Psoas muscle (tissue), 8 donors: Measurements from ENCODE around the gene VAT1L. TPM values are rescaled to one million over a fixed set of nuclear protein-coding genes. Genes with fewer than 3 reads are reported as not detected.

Experiments
- ATAC-seq, 4 donors: fragments of 200-7000 bp; cut with Tn5 transposase; one replicate each; pipeline ENCODE4 v1.9.1; 2020; ENCODE audit warnings: moderate library complexity in 3 of 4, mild to moderate bottlenecking in 2 of 4
- DNase-seq, 2 donors: peaks; one replicate each; pipeline ENCODE4 v3.0.0-alpha.2; 2020
- H3K27ac ChIP-seq: fragments of 200-600 bp; one replicate; pipeline ENCODE4 v1.8.0; 2022
- H3K27me3 ChIP-seq, 3 donors: fragments of 200-600 bp in 1 of 3; one replicate each; pipeline versions ENCODE4 v1.6.1 to v1.8.0; 2013 to 2022; ENCODE audit warnings: low read length in 2 of 3, mild to moderate bottlenecking in 2 of 3, moderate library complexity in 1 of 3; ENCODE audit not compliant: insufficient read depth in 3 of 3
- H3K36me3 ChIP-seq, 2 donors: fragments of 200-600 bp in 1 of 2; one replicate each; pipeline versions ENCODE4 v1.6.1 to v1.8.0; 2013 to 2022; ENCODE audit warnings: low read depth in 1 of 2, mild to moderate bottlenecking in 1 of 2, moderate library complexity in 1 of 2; ENCODE audit not compliant: insufficient read depth in 1 of 2
- H3K4me1 ChIP-seq: fragments of 200-600 bp; one replicate; pipeline ENCODE4 v1.8.0; 2022
- H3K4me3 ChIP-seq: fragments of 200-600 bp; one replicate; pipeline ENCODE4 v1.8.0; 2022; ENCODE audit warnings: mild to moderate bottlenecking
- H3K9me3 ChIP-seq: fragments of 200-600 bp; one replicate; pipeline ENCODE4 v1.8.0; 2022
- CTCF ChIP-seq: fragments of 200-600 bp; IDR thresholded peaks from one replicate; pipeline ENCODE4 v1.8.0; 2022; ENCODE audit warnings: antibody characterized with exemption
- WGBS, 3 donors: extraction: QIAGEN DNeasy Blood & Tissue Kit; methylation state at CpG; one replicate each; pipeline versions ENCODE4 v1.1.6 to v1.1.7; 2013; 5-methylcytosine and 5-hydroxymethylcytosine counted together
- intact Hi-C, 2 donors: fragments of 100-400 bp; cut with DNase I; formaldehyde crosslinking; loops; one replicate each; pipeline versions ENCODE4 v1.11.0 to v1.14.2; 2022
- polyA plus RNA-seq, 3 donors: library from polyadenylated mRNA; stranded (reverse); fragments of 200-250 nt; gene quantifications; one replicate each; pipeline ENCODE4 v1.2.3, GENCODE V29; 2013
- total RNA-seq, 4 donors: library from RNA; stranded (reverse); fragmentation: NEBNext Ultra II Directional in 2 of 4; extraction: Animal tissue kit (Norgen Biotek cat#: 25700) in 2 of 4; gene quantifications; one replicate each; pipeline versions ENCODE4 v1.2.1 to v1.2.4, GENCODE V29; 2021 to 2023
- donor health status: healthy with polysubstance abuse.
- donor health status: DM: no; HTN: no; CAD: no; lungs with moderate emphysema.
- donor health status: Bipolar disorder and iron deficiency.
- donor health status: healthy.
- donor health status: DM: yes; HTN: yes; CAD: no.
- donor health status: DM: no; HTN: no; CAD: no.
- donor health status: DM: no; HTN: no; CAD: no.
- donor health status: DM: yes; HTN: yes; CAD: no.

VAT1L gene
- total and polyA plus RNA-seq, 7 donors, result 0.03 to 0.20 (median 0.09) TPM; not detected in 3

DNA sequence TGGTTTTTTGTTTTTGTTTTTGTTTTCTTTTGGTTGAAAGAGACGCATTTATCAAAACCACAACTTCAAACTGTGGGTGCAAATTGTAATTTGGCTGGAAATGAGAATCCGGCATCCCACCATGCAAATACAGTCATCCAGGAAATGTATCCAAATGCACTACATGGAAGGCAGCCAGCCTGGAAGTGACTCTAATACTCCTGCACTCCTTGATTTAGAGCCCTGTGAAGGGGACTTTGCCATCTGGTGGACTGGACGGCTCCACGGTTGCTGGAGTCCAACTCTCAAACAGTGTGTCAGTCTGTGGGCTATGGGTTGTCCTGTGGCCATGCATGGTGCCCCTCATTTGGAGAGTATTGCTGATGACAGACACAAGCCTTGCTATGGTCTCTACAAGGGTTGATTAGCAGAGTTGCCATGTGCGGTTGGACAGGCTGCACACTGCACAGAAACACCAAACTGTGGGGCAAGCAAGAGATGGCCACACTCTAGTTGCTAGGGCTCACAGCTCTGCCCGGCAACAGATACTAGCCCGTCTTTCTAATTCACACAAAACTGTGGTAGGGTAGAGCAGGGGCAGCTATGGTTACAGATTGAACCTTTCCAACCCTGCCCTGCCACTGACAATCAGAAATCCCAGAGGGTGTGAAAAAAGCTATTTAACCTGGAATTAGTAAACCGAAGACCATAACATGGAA lies 62.4 kb downstream of the VAT1L start:
- H3K4me3 ChIP-seq, result no peak overlapping the region
- H3K27ac ChIP-seq, result no peak overlapping the region
- no peaks in the 10 kb centered on the region for H3K4me1 ChIP-seq
- no peak for TF ChIP-seq CTCF
- WGBS, 3 donors, result 41 to 43% (median 43%) methylated on average over 8 of the region's 8 CpGs
- no peaks in the 10 kb centered on the region for H3K36me3 ChIP-seq
- H3K27me3 ChIP-seq, result no peaks in the 10 kb centered on the region
- H3K9me3 ChIP-seq, result no peaks in the 10 kb centered on the region
- intact Hi-C loops, result no loop called here
- DNase-seq (no peak), ATAC-seq (no peak)

GRCh38 chr16:77853161-77853560 lies 64.8 kb downstream of the VAT1L start:
- H3K9me3 ChIP-seq, result no peaks in the 10 kb centered on the region
- no peak for ATAC-seq
- 75 to 83% (median 80%) methylated on average over 5 of the region's 5 CpGs for WGBS, 3 donors
- no peak for DNase-seq
- H3K4me1 ChIP-seq, result no peaks in the 10 kb centered on the region
- no peaks in the 10 kb centered on the region for H3K27me3 ChIP-seq
- intact Hi-C loops, result no loop called here
- no peak overlapping the region for H3K4me3 ChIP-seq
- no peak for TF ChIP-seq CTCF
- no peaks in the 10 kb centered on the region for H3K36me3 ChIP-seq
- no peak overlapping the region for H3K27ac ChIP-seq

DNA sequence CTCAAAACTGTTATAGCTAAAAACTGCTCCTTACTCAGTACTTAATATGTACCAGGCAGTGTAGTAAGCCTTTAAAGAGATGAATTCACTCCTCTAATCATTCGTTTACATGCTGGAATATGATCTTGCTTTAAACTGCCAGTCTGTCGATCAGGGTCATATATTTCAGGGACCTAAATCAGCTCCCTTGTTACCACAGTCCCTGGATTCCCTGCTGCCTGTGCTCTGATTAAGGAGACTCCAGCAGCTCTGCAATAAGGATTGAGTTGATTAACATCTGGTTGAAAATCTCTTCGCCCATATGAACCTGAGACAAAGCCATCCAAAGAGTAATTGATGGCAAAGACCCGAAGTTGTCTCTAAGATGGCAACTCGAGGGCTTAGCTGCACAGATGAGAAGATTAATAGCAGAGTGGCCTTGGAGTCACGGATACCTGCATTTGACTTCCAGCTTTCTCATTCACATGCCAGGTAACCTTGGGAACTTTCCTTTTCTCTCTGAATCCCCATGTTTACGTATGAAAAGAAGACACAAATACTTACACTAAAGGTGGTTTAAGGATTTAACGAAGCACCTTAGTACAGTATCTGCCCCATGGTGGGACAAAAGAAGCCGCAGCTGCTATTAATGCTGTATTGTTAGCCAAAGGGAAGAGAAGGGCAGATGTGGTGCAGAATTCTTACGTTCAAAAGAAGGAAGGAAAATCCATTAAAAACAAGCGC lies 68.2 kb downstream of the VAT1L start:
- Histone ChIP-seq H3K4me3 (no peak overlapping the region), H3K36me3 (no peaks in the 10 kb centered on the region), H3K27ac (no peak overlapping the region), H3K4me1 (no peaks in the 10 kb centered on the region), H3K9me3 (no peaks in the 10 kb centered on the region), H3K27me3 (peaks cover 0 to 2% (median 0%) of the 10 kb centered on the region in 3 donors)
- ATAC-seq (no peak), DNase-seq (no peak)
- no peak for TF ChIP-seq CTCF
- 46 to 50% (median 48%) methylated on average over 11 of the region's 11 CpGs for WGBS, 3 donors
- intact Hi-C loops, result no loop called here

DNA sequence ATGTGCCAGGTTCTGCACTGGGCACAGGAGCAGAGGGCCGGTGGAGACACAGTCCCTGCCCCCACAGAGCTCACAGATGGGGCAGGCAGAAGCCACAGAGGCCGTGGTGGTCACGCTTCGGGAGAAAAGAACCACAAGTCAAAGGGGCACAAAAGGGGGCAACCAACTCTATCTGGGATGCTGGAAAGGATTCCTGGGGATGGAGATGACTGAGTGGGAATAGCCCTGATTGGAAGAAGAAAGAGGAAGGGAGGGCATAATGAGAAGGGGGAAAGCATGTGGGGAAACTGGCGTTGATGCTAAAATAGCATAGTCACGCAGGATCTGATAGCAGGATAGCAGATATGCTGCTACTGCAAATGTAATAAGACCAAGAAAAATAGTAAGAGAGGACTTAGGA lies 69.7 kb downstream of the VAT1L start:
- no peak overlapping the region for H3K4me3 ChIP-seq
- intact Hi-C loops, result no loop called here
- no peaks in the 10 kb centered on the region for H3K9me3 ChIP-seq
- no peak for DNase-seq
- no peaks in the 10 kb centered on the region for H3K36me3 ChIP-seq
- 63 to 68% (median 66%) methylated on average over 6 of the region's 6 CpGs for WGBS, 3 donors
- peaks cover 0 to 2% (median 0%) of the 10 kb centered on the region in 3 donors for H3K27me3 ChIP-seq
- TF ChIP-seq CTCF, result no peak
- no peak for ATAC-seq
- H3K27ac ChIP-seq, result no peak overlapping the region
- H3K4me1 ChIP-seq, result no peaks in the 10 kb centered on the region
